ENCODE measurements around the gene TAX1BP3.

The TAX1BP3 gene

DNA sequence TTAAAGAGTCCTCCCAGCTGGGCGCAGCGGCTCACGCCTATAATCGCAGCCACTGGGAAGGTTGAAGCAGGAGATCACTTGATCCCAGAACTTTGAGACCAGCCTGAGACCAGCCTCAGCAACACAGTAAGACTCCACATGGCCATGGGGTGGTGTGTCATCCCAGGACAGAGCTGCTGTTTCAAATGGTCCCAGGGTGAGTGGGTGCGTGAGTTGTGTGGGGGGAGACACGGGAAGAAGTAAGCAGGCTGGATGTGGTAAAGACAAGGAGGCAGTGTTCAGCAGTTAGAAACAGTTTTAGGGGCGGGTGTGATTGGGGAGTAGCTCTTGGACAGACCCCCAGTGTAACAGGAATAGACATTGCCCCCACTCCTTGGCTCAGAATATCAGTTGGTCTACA lies 36.1 kb downstream of the TAX1BP3 start:
- no peak for DNase-seq

DNA sequence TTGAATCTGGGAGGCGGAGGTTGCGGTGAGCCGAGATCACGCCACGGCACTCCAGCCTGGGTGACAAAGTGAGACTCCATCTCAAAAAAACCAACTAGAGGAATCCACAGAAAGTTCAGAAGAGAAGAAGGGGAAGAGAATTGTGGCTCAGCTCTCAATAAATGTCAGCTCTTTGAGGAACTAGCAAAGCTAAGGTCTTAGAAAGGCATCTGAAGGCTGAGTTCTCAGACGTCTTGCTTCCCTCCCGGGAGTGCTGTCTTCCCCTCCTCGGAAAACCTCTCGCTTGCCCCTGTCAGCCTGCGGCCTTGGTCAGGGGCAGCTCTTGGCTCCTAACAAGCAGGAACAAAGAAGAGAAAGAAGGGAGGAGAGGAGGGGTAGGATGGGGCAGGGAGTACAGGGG lies 37.6 kb downstream of the TAX1BP3 start:
- peak in 4 of 58 donors; percentile 1 to 15 (median 6) for DNase-seq

DNA sequence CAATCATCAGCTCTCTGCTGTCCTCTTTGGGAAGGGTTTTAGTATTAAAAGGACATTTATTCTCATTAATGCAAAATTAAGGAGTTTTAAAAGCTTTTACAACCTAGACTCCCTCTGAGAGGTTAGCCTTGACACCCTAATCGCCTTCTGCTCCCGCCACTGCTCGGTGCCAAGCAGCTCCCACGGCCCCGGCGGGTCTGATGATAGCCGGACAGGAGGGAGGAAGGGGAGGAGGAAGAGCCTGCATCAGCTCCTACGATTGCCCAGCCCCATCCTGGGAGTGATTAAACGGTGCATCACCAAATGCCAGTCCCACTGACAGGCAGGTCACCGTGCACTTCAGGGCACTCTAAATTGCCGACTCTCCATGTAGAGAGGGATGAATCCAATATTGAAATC lies 40.6 kb downstream of the TAX1BP3 start:
- DNase-seq = no peak

DNA sequence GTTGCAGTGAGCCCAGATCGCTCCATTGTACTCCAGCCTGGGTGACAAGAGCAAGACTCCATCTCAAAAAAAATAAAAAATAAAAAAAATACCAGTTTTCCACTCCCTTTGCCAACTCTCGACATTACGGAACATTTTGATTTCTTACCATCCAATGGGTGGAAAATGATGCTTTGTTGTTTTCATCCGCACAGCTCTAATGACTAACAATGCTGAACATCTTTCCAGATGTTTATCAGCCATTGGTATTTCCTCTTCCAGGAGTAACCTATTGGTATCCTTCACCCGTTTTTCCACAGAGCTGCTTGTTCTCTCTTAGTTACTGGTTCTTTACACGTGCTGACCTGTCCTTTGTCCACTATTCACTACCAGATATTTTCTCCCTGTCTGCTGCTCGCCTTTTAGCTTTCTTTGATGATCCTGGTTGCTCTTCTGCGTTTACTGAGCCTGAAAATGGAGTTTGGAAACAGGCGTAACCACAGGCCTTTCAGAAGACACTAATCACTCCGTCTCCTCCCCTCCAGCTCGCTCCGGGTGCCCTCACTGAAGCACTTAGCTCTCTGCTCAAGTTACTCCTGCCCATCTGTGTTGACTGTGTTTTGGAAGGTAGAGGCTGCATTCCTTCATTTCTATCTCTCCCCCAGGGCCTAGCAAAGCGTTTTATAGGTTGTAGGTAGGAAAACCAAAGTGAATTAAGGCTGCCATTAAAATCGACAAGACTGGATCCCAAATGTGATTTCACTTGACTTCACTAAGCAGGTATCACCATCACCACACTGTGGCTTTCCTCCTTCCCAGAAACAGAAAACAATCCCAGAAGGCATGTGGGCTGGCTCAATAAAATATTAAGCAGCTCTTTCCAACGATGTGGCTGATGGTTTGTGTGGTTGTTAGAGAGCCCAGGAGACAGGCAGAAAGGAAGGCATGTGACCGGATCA lies 41.3 kb downstream of the TAX1BP3 start:
- no peak for DNase-seq

GRCh38 chr17:3622977-3623594 lies 45.3 kb downstream of the TAX1BP3 start:
- no peak for DNase-seq

DNA sequence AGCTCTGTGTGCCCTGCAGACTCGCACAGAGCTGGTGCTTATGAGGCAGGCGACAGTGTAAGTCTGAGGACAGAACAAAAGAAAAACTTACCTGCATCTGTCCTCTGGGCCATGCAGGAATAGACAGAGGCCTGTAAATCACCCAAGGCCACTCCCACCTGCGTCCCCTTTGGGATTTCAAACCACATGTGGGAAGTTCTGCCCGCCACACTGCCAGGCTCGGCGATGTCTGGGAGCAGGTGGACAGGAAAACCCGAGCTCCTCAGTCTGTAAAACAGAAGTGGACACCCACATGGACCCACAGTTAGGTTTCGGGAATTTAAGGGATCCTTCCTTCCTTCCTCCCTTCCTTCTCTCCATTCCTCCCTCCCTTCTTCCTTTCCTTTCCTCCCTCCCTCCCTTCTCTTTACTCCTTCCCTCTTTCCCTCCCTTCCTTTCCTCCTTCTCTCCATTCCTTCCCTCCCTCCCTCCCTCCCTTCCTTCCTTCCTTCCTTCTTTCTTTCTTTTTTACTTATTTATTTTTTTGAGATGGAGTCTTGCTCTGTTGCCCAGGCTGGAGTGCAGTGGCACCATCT lies 47.1 kb downstream of the TAX1BP3 start:
- no peak for DNase-seq

DNA sequence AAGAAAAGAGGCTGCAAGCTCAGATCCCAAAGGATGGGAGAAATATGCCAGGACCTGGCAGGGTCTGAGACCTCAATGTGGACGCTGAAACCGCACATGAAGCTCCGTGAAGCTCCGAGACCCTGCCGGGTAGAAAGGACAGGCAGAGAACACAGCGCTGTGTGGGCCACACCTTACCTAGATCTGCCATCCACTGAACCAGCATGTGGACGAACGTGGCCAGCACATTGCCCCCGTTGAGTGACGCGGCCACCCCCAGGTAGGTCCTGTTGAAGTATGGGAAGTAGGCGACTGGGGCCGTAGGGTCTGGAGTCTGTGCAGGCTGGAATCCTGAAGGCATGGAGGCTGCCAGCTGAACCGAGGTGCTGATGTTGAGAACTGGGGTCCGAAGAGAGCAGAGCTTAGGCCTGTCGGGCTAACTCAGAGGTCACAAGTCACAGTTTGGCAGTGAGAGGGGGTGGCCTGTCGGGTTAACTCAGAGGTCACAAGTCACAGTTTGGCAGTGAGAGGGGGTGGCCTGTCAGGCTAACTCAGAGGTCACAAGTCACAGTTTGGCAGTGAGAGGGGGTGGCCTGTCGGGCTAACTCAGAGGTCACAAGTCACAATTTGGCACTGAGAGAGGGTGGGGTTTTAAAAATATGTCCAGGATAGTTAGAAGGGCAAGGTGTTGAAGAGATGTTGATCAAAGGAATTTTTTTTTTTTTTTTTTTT lies 53.1 kb downstream of the TAX1BP3 start:
- no peak for DNase-seq

GRCh38 chr17:3613124-3613523 lies 55.3 kb downstream of the TAX1BP3 start:
- no peak for DNase-seq
